GM12872 (cell line): ENCODE results near the gene GABRG3.

Experiments
- CTCF ChIP-seq: IDR thresholded peaks from 3 replicates; pipeline ENCODE4 v1.5.1; 2011; ENCODE audit warnings: low read depth, mild to moderate bottlenecking, low read length, moderate library complexity; ENCODE audit not compliant: insufficient read depth

GABRG3 gene

GRCh38 chr15:27498700-27499099, 527.7 kb downstream of the GABRG3 start:
- no peak for TF ChIP-seq CTCF

GRCh38 chr15:27499191-27499590, 528.2 kb downstream of the GABRG3 start:
- TF ChIP-seq CTCF, result no peak

GRCh38 chr15:27499719-27500118, 528.7 kb downstream of the GABRG3 start:
- TF ChIP-seq CTCF, result no peak

- no peak for TF ChIP-seq CTCF
Measured at GRCh38 chr15:27500206-27500605, 529.2 kb downstream of the GABRG3 start.

- TF ChIP-seq CTCF, result no peak
Measured at GRCh38 chr15:27506752-27507151, 535.8 kb downstream of the GABRG3 start.

- TF ChIP-seq CTCF, result no peak
Measured at GRCh38 chr15:27509014-27509413, 538.0 kb downstream of the GABRG3 start.

- no peak for TF ChIP-seq CTCF
Measured at GRCh38 chr15:27512281-27513001, 541.5 kb downstream of the GABRG3 start.
